Right renal cortex interstitium (tissue), 3 donors: ENCODE measurements around the gene SPAAR. TPM values are rescaled to one million over a fixed set of nuclear protein-coding genes. Genes with fewer than 3 reads are reported as not detected.
"Not testable (repeated sequence)": the region's sequence is repeated elsewhere in the genome, so short reads cannot be mapped to it uniquely, and the experiment has no call there.

Experiments used
- DNase-seq, 3 donors: peaks; one replicate each; pipeline ENCODE4 v3.0.0-alpha.2; 2013; ENCODE audit warnings: low read depth in 3 of 3, low spot score in 2 of 3
- polyA plus RNA-seq, 3 donors: library from polyadenylated mRNA; unstranded; fragments of 120-200 nt; gene quantifications; one replicate each; pipeline ENCODE4 v1.2.1, GENCODE V29; 2013; ENCODE audit not compliant: insufficient read length in 3 of 3

The SPAAR gene
- polyA plus RNA-seq, 3 donors, result 1.4 to 1.5 (median 1.5) TPM

DNA sequence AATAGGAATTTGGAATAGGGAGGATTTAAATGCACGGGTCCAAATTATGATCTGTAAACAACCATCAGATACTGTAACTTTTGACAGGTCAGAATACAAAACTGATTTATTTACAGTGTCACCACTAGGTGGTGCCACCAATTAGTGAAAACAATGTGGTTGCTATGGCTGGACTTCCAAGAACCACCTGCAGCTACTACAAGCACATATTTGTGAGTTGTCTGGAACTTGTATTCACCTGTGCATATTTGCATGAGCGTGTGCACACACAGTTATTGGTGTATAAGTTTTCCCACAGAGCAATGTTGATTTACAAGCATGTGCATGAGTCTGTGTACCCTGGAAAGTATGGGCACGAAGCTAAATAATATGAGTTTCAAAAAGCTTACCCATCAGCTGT, 6.2 kb upstream of the SPAAR start:
- DNase-seq, result no peak

GRCh38 chr9:35904338-35904737, 5.0 kb upstream of the SPAAR start:
- no peak for DNase-seq

DNA sequence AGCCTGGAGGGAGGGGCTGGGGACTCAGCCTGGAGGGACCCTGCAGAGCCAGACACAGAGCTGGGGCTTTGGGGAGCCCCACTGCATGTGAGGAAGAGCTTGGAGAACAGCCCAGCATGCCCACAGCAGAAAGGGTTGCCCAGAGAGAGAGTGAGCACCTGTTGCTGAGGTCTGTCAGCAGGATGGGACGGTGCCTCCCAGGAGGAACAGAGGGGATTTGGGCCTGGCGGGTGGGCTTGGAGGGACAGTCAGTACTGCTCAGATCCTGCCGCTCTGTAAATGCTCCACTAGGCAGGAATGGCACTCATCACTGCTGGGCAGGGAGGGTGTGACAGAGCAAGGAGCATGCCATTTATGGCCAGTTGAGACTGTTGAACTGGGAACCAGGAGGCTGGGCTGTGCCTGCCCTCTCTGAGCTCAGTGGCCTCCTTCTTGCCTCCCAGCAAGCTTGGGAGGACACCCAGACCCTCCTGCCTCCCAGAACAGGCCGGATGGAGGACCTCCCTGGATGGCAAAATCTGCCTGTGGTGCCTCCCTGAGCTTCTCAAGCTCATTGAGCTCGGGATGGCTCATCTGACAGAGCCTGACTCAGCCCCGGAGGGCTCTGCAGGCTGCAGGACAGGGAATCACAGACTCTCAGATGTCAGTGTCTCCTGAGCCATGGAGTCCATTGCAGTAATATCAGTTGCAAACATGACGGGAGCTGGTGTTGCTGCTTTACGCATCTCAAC, 4.1 kb upstream of the SPAAR start:
- no peak for DNase-seq

DNA sequence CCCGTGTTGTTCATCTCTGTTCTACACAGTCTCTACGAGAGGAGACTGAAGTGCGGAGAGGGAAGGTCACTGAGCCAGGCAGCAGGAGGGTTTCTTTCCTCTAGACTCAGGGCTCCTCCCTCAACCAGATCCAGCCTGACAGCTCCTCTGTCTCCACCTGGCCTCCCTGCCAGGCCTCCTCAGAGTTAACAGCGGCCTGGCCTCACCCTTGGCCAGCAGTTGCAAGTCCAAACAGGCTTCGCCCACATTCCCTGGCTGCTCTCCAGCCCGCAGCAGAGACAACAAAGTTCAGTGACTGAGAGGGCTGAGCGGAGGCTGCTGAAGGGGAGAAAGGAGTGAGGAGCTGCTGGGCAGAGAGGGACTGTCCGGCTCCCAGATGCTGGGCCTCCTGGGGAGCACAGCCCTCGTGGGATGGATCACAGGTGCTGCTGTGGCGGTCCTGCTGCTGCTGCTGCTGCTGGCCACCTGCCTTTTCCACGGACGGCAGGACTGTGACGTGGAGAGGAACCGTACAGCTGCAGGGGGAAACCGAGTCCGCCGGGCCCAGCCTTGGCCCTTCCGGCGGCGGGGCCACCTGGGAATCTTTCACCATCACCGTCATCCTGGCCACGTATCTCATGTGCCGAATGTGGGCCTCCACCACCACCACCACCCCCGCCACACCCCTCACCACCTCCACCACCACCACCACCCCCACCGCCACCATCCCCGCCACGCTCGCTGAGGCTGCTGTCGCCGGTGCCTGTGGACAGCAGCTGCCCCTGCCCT, 3.2 kb upstream of the SPAAR start, which contains the start of gene HRCT1:
Gene HRCT1 (plus strand): TSS at position 291 of the 768 bp plus-strand sequence. CDS start 86 bp downstream, at position 377.
- DNase-seq, result no peak

GRCh38 chr9:35906923-35907699, 2.2 kb upstream of the SPAAR start:
- DNase-seq, result no peak

GRCh38 chr9:35907711-35908503, 1.4 kb upstream of the SPAAR start:
- no peak for DNase-seq

- DNase-seq, result no peak
Measured at GRCh38 chr9:35908504-35909125, 675 bp upstream of the SPAAR start.

DNA sequence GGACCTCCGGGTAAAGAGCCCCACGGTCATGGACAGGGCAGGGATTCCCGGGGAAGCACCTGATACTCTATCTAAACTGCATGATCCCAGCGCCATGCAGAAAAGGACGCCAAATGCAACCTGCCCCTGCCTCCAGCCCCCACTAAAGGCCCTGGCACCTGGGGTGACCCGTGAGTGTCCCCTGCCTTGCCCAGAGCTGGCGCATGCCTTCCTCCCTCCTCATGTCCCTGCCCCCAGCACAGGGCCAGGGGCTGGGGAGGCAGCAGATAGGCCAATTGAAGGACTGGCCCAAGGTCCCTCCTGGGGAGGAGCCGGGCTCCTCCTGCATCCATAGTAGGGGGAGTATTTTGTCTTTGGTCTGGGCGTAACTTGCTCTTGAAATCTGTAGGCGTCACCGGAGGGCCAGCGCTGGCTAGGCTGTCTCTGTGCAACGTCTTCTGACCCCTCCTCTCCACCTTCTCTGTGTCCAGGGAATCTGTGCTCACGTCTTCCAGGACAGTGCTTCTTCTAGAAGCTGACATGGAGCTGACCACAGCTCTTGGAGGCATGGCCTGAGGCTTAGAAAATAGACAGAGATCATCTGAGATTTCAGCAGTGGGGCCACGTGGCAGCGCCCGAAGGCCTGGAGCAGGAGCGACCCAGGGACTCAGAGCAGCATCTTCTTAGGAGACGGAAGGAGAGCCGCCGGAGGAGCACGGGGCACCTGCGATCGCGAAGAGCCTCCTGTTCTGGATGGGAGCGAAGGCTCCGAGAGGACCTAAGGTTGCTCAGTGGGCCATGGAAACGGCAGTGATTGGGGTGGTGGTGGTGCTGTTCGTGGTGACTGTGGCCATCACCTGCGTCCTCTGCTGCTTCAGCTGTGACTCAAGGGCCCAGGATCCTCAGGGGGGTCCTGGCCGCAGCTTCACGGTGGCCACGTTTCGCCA, 660 bp downstream of the SPAAR start:
- no peak for DNase-seq

GRCh38 chr9:35910613-35911359, 1.5 kb downstream of the SPAAR start:
- no peak for DNase-seq

GRCh38 chr9:35911690-35912089, 2.4 kb downstream of the SPAAR start:
- no peak for DNase-seq

- DNase-seq, result no peak
Measured at GRCh38 chr9:35912791-35913400, 3.6 kb downstream of the SPAAR start.

DNA sequence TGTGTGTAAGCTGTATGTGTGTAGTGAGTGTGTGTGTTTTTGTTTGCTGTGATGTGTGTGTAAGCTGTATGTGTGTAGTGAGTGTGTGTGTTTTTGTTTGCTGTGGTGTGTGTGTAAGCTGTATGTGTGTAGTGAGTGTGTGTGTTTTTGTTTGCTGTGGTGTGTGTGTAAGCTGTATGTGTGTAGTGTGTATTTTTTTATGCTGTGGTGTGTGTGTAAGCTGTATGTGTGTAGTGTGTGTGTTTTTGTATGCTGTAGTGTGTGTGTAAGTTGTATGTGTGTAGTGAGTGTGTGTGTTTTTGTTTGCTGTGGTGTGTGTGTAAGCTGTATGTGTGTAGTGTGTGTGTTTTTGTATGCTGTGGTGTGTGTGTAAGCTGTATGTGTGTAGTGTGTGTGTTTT, 4.1 kb downstream of the SPAAR start:
- not testable (repeated sequence) for DNase-seq

GRCh38 chr9:35914301-35914807, 5.1 kb downstream of the SPAAR start:
- no peak for DNase-seq

- no peak for DNase-seq
Measured at GRCh38 chr9:35915681-35916294, 6.5 kb downstream of the SPAAR start.

DNA sequence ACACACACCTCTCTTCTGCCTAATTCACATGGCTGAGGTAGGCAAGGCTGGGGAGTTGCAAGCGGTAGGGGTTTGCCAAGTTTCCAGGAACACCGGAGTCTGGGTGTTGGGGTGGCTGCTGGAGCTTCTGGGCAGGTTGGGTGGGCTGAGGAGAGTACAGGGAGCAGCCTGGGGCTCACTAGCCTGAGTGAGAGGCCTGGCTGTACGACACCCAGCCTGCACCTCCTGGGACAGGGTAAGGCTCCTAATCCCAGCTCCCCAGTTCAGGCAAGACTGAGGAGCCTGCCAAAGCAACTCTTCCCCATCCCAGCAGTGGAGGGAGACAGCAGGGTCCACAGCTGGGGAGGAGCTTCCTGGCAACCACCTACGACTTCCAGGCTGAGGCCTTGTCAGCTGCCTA, 8.0 kb downstream of the SPAAR start:
- DNase-seq, result no peak

GRCh38 chr9:35918780-35919179, 9.5 kb downstream of the SPAAR start:
- no peak for DNase-seq
